Measurements from ENCODE around the gene SVBP. TPM values are rescaled to one million over a fixed set of nuclear protein-coding genes. Genes with fewer than 3 reads are reported as not detected.
A peak's percentile ranks its signal among the peaks of the same experiment; 100 is the strongest.

The SVBP gene
- total and polyA plus RNA-seq, 2 donors (not counting 1 experiment from before 2014, with no cell fraction given) = 12.6 to 21.9 TPM

GRCh38 chr1:42817976-42818375 lies 779 bp upstream of the SVBP start:
- intact Hi-C loops (cut with micrococcal nuclease) = loop anchor here (1.0 to 2.0 kb wide), 8 partner anchors 28 to 362 kb away; partner anchors contain the start of genes C1orf50, CFAP57, EBNA1BP2 and P3H1
- ATAC-seq (ENCODE audit: low read depth) (no peak), DNase-seq (no peak)
- H3K9me3 ChIP-seq (ENCODE audit: control extremely low read depth in 1 of 3, control insufficient read depth in 2 of 3, insufficient read depth in 1 of 3, low read length in 2 of 3) = no peaks in the 10 kb centered on the region
- H3K79me2 ChIP-seq (ENCODE audit: control insufficient read depth, insufficient read depth, low read length) = peaks cover 19% of the 10 kb centered on the region
- peak overlapping the region; percentile 92 for H2AFZ ChIP-seq (ENCODE audit: insufficient read depth, low read depth, low read length, poor library complexity, severe bottlenecking)
- WGBS (ENCODE audit: insufficient coverage) = 100% methylated on average over 1 of the region's 3 CpGs
- H3K27me3 ChIP-seq (replicated peaks in 1 of 4; ENCODE audit: control extremely low read depth in 1 of 4, control insufficient read depth in 3 of 4, insufficient read depth in 4 of 4, low read length in 3 of 4) = no peaks in the 10 kb centered on the region
- no peak overlapping the region for H3K4me3 ChIP-seq (ENCODE audit: control extremely low read depth in 1 of 5, extremely low read depth in 1 of 5, insufficient read depth in 1 of 5, low read depth in 2 of 5, low read length in 4 of 5)
- Mint-ChIP-seq H3K9me3 (ENCODE audit: insufficient read depth) (no peaks in the 10 kb centered on the region), H3K4me1 (peaks cover 20% of the 10 kb centered on the region), H3K27ac (no peak overlapping the region), H3K27me3 (no peaks in the 10 kb centered on the region), H3K4me3 (peak overlapping the region; percentile 89)
- no peak overlapping the region for H3K9ac ChIP-seq (ENCODE audit: low read length)
- H3K4me1 ChIP-seq (ENCODE audit: control insufficient read depth in 2 of 2, insufficient read depth in 2 of 2, low read length in 2 of 2) = peaks cover 13% of the 10 kb centered on the region in 2 donors
- TF ChIP-seq EZH2 (IDR thresholded peaks at IDR 0.05; ENCODE audit: borderline replicate concordance, insufficient read depth, low read depth, low read length, poor library complexity, severe bottlenecking) = no peak
- TF ChIP-seq, protein P1, sequence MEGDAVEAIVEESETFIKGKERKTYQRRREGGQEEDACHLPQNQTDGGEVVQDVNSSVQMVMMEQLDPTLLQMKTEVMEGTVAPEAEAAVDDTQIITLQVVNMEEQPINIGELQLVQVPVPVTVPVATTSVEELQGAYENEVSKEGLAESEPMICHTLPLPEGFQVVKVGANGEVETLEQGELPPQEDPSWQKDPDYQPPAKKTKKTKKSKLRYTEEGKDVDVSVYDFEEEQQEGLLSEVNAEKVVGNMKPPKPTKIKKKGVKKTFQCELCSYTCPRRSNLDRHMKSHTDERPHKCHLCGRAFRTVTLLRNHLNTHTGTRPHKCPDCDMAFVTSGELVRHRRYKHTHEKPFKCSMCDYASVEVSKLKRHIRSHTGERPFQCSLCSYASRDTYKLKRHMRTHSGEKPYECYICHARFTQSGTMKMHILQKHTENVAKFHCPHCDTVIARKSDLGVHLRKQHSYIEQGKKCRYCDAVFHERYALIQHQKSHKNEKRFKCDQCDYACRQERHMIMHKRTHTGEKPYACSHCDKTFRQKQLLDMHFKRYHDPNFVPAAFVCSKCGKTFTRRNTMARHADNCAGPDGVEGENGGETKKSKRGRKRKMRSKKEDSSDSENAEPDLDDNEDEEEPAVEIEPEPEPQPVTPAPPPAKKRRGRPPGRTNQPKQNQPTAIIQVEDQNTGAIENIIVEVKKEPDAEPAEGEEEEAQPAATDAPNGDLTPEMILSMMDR (IDR thresholded peaks at IDR 0.05) = no peak
- POLR2A ChIA-PET = interaction anchor here (0.6 to 2.4 kb wide), 4 partner anchors 10 to 136 kb away, joined by 3 to 16 read pairs (median 4); partner anchors contain the start of genes YBX1 and ZNF691
- no peak overlapping the region for H3K27ac ChIP-seq (ENCODE audit: low read length in 2 of 2)
- H3K4me2 ChIP-seq (replicated peaks; ENCODE audit: low read depth, low read length, poor library complexity, severe bottlenecking) = peak overlapping the region; percentile 89
- H4K20me1 ChIP-seq (ENCODE audit: control insufficient read depth, insufficient read depth, low read length, poor library complexity, severe bottlenecking) = no peaks in the 10 kb centered on the region
- CTCF ChIA-PET = interaction anchor here (0.8 to 1.2 kb wide), 3 partner anchors 26 to 255 kb away, joined by 3 to 8 read pairs (median 4); partner anchors contain the start of gene ZNF691
- H3K36me3 ChIP-seq (replicated peaks in 1 of 2; ENCODE audit: control extremely low read depth in 1 of 2, control insufficient read depth in 1 of 2, extremely low read depth in 1 of 2, insufficient read depth in 2 of 2, low read length in 1 of 2) = peaks cover 0 to 3% of the 10 kb centered on the region in 2 experiments

DNA sequence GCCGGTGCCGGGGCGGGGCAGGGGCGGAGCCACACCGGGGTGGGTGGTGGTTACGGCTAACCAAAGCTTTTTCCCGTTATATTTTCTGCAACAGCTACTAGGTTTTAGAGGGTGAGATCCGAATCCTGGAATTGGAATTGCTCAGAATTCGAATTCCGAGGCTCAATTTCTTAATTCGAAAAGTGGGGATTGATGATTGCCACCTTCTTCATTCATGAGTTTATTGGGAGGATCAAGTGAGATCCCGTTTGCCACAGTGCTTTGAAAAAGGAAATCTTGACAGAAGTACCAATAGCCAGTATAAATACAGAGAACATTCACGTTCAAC lies 207 bp upstream of the SVBP start:
- Histone ChIP-seq H3K36me3 (replicated peaks in 1 of 2; ENCODE audit: control extremely low read depth in 1 of 2, control insufficient read depth in 1 of 2, extremely low read depth in 1 of 2, insufficient read depth in 2 of 2, low read length in 1 of 2) (peaks cover 0 to 3% of the 10 kb centered on the region in 2 experiments), H3K27me3 (replicated peaks in 1 of 4; ENCODE audit: control extremely low read depth in 1 of 4, control insufficient read depth in 3 of 4, insufficient read depth in 4 of 4, low read length in 3 of 4) (no peaks in the 10 kb centered on the region), H3K9ac (ENCODE audit: low read length) (peak overlapping the region; percentile 81), H3K79me2 (ENCODE audit: control insufficient read depth, insufficient read depth, low read length) (peaks cover 19% of the 10 kb centered on the region), H4K20me1 (ENCODE audit: control insufficient read depth, insufficient read depth, low read length, poor library complexity, severe bottlenecking) (no peaks in the 10 kb centered on the region), H3K27ac (ENCODE audit: low read length in 2 of 2) (peak overlapping the region in 1 of 2 donors; percentile 82), H2AFZ (ENCODE audit: insufficient read depth, low read depth, low read length, poor library complexity, severe bottlenecking) (peak overlapping the region; percentile 92), H3K4me3 (ENCODE audit: control extremely low read depth in 1 of 5, extremely low read depth in 1 of 5, insufficient read depth in 1 of 5, low read depth in 2 of 5, low read length in 4 of 5) (peak overlapping the region; percentile 57 to 82 (median 77)), H3K9me3 (ENCODE audit: control extremely low read depth in 1 of 3, control insufficient read depth in 2 of 3, insufficient read depth in 1 of 3, low read length in 2 of 3) (no peaks in the 10 kb centered on the region), H3K4me2 (replicated peaks; ENCODE audit: low read depth, low read length, poor library complexity, severe bottlenecking) (peak overlapping the region; percentile 89), H3K4me1 (ENCODE audit: control insufficient read depth in 2 of 2, insufficient read depth in 2 of 2, low read length in 2 of 2) (peaks cover 13% of the 10 kb centered on the region in 2 donors)
- Mint-ChIP-seq H3K4me3 (peak overlapping the region; percentile 89), H3K9me3 (ENCODE audit: insufficient read depth) (no peaks in the 10 kb centered on the region), H3K27me3 (no peaks in the 10 kb centered on the region), H3K4me1 (peaks cover 20% of the 10 kb centered on the region), H3K27ac (peak overlapping the region; percentile 76)
- WGBS (ENCODE audit: insufficient coverage) = 2% methylated on average over 8 of the region's 13 CpGs
- POLR2A ChIA-PET = interaction anchor here (0.6 to 2.4 kb wide), 4 partner anchors 10 to 135 kb away, joined by 3 to 16 read pairs (median 4); partner anchors contain the start of genes YBX1 and ZNF691
- DNase-seq = no peak
- TF ChIP-seq EZH2 (IDR thresholded peaks at IDR 0.05; ENCODE audit: borderline replicate concordance, insufficient read depth, low read depth, low read length, poor library complexity, severe bottlenecking) = no peak
- TF ChIP-seq, protein P1 (IDR thresholded peaks at IDR 0.05) = no peak
- ATAC-seq (ENCODE audit: low read depth) = no peak
- intact Hi-C loops (cut with micrococcal nuclease) = loop anchor here (1.0 to 2.0 kb wide), 8 partner anchors 29 to 361 kb away; partner anchors contain the start of genes C1orf50, CFAP57, EBNA1BP2 and P3H1
- CTCF ChIA-PET = interaction anchor here (0.8 to 1.2 kb wide), 3 partner anchors 26 to 256 kb away, joined by 3 to 8 read pairs (median 4); partner anchors contain the start of gene ZNF691
